NK-92 treated with Interleukin-12 subunit alpha and Interleukin-12 subunit beta, amount 100 ng/mL, for 24 hours (cell line): ENCODE results near the gene GNB1.
A peak's percentile ranks its signal among the peaks of the same experiment; 100 is the strongest.

Source experiments
- DNase-seq: peaks from one replicate; lab custom pipeline; 2025; lab: John Stamatoyannopoulos, UW

The GNB1 gene

GRCh38 chr1:1910033-1910465 lies 19.2 kb upstream of the GNB1 start:
- DNase-seq: no peak

- no peak for DNase-seq
These were observed 17.6 kb upstream of the GNB1 start for GRCh38 chr1:1908506-1908791.

DNA sequence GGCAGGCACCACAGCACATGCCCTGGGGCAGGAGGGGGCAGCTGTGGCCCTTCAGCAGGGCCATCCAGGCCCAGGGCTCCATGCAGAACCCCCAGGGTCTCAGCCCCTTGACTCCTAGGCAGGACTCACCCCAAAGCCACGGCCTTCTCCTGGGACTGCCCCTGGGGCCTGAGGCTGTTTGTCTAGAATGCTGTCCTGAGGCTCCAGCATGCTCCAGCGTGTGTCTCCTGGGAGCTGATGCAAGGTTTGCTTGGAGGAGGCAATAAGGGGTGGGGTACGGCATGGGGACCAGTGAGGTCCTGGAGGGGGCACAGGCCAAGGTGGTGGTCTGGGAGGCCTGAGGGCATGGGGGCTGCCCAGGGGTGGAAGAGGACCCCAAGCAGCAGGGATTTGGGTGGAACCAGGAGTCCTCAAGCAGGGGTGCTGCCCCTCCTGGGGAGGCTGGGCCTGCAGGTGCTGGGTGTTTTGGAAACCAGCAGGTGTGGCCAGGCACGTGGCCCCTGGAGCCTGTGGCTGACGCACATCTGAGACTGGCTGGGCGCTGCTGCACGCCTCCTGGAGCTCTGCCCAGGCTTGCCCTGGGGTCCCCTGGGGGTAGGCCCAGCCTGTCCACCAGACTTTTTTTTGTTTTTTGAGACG lies 16.3 kb upstream of the GNB1 start:
- DNase-seq: no peak

DNA sequence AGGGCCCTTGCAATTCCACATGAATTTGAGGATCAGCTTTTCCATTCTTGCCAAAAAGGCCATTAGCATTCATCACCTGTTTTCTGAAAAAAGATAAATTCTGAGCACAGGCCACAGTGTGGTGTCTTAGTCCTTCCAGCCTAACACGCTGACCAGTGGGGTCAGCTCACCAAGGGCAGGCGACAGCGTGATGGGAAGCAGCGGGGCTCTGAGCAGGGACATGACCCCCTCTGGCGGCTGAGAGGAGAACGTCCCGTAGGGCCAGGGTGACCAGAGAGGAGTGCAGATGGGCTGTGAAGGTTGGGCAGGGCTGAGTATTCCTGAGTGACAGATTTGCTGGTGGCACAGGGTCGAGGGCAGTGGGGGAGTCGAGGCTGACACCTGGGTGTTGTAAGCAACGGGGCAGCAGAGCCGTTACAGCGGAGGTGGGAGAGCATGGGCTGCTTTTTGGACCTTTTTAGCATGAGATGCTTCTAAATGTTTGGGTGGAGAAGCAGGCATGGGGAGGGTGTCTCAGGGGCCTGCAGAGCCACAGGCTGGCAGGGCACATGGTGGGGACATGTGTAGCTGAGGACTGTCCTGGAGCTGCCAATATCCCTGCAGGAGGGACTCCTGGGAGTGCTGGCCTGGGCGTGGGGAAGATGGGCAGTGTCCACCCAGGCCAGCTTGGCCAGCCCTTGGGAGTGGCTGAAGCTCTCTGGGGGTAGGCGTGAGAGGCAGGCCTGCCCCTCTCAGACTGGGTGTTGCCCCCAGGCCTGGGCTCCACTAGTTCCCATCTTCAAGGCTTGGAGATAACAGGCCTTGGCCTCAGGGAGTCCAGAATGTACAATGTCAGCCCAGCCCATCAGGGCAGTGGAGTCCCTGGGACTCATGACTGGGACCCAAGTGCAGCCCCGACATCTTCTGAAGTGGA lies 15.6 kb upstream of the GNB1 start:
- DNase-seq: peak; percentile 55

DNA sequence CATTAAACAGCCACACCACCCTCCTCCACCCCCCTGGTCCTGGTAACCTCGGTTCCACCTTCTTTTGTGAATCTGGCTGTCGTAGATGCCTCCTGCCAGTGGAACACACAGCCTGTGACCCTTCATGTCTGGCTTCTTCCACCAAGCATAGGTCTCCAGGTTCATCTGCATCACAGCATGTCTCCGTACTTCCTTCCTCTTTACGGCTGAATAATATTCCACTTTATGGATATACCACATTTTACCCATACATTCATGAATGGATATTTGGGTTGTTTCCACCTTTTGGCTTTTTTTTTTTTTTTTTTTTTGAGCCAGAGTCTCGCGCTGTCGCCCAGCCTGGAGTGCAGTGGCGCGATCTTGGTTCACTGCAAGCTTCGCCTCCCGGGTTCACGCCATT lies 12.3 kb upstream of the GNB1 start:
- no peak for DNase-seq

DNA sequence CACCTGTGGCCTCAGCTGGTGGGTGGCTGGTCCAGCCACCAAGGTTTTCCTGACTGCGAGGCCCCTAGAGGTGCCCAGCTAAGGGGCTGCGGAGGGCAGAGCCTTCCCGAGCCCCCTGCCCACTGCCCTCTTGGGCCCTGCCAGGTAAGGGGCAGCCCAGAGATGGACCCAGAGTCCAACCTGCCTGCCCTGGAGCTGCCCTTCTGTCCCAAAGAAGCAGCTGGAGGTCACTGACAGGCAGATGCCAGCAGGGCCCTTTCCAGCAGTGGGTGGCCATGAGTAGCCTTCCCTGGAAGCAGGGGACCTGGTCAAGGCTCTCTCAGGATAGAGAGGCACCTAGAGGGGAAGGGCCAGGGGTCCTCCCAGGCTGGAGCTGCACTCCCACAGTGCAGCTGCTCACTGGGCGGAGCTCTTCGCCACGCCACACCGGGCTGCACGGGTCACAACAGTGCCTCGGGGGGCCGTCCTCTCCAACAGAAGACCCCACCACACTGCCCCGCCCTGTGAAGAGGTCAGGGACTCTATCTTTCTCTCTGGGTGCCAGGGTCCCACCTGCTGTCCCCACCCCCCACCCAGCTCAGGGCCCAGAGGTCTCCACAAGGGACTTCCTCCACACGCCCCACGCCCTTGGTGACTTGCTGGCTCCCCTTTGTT lies 10.9 kb upstream of the GNB1 start:
- no peak for DNase-seq

- no peak for DNase-seq
These were observed 10.2 kb upstream of the GNB1 start for GRCh38 chr1:1900883-1901640.

GRCh38 chr1:1899967-1900327 lies 9.1 kb upstream of the GNB1 start:
- no peak for DNase-seq

- DNase-seq: no peak
These were observed 8.5 kb upstream of the GNB1 start for GRCh38 chr1:1899266-1899966.

- DNase-seq: no peak
These were observed 7.5 kb upstream of the GNB1 start for GRCh38 chr1:1898246-1898933.

DNA sequence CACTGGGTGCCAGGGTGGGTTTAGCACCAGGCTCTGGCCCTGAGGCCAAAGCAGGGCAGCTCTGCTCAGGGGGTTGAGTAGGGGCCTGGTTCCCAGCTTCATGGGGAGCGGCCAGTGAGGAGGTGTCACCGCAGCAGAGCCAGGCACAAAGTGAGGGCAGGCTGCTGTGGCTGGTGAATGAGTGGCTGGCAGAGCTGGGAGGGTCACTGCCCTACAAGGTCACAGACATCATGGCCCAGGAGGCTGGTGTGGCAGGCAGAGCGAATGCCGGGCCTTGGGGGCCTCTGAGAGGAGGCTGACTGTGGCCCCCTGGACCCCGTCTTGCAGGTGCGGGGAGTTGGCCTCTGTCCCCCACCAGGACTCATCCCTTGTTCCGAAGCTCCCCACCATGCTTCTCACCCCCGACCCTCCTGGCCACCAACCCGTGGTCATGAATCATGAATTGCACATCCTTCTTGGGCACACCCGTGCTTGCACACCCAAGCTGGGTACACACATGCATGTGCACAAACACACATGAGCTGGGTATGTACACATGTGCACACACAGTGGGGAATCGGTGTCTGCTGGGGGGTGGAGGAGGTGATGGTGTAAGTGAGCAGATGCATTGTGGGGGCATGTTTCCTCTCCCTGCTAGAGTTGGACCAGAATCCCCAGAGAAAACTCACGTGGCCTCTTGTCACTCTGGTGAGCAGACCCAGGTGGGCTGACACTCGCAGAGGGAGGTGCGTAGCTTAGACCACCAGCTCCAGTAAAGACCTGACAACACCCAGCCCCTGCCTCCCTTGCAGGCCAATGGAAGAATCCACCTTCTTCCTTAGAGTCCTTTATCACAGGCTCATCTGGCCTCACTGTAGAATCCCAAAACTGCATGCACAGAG lies 4.8 kb upstream of the GNB1 start:
- no peak for DNase-seq

DNA sequence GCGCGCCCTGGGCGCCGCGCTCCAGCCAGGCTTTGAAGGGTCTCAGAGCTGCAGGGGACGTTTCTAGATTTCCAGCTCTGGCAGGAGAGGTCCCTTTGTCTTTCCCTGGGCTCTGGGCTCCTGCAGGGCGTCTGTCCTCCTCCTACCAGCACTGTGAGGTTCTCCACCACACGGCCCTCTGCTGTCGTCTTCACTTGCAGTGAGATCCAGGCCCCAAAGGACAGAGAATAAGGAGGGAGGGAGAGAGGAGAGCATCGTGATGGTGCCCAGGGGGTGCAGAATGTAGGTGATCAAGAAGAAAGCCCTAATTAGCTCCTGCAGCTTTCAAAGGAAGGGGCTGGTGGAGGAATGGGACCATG lies 4.2 kb upstream of the GNB1 start:
- no peak for DNase-seq

DNA sequence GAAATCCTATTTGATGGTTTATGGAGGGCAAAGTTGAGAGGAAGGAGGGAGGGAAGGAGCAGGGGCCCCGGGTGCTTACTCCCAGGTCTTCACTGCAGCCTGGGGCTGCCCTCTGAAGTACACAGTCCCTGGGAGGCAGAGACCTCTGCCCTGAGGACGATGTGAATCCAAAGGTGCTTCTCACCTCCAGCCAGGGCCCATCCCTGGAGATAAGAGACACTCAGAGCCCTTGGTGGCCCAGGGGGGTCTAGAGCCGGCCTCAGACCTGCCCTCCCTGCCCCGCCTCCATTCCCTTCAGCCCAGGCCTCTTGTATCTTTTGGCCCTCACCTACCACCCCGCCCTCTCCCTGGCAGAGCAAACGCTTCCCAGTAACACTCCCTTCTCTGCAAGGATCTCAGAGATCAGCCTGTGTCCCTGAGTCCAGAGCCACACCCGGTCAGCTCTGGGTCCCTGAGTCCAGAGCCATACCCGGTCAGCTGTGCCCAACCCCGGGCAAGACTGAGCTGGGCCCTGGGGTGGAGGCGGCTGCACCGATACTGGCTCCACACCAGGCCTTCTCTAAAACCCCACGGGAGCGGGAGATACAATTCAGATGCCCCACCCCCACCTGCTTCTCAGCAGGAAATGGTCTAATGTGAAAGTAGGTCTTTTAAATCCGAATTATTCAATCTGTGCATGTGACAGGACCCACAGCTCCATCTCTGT lies 3.6 kb upstream of the GNB1 start:
- DNase-seq: no peak

DNA sequence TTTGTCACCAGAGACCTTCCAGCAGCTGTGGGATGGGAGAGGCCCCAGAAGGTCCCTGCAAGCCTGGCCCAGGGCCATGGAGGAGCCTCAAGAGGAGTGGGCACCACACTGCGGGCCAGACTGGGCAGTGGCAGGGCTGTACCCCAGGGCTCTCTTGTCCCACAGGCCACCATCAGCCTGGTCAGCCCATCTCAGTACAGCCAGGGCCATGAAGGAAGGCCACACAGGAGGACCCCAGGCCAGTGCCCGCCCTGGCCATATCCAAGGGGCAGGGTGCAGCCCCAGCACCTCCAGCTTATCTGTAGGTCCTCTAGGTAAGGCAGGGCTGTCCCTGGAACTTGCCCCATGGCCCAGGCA lies 3.1 kb upstream of the GNB1 start:
- DNase-seq: no peak

GRCh38 chr1:1893291-1893985 lies 2.6 kb upstream of the GNB1 start:
- no peak for DNase-seq

GRCh38 chr1:1892763-1893120 lies 1.9 kb upstream of the GNB1 start:
- DNase-seq: no peak

- DNase-seq: no peak
These were observed 1.3 kb upstream of the GNB1 start for GRCh38 chr1:1892079-1892762.

DNA sequence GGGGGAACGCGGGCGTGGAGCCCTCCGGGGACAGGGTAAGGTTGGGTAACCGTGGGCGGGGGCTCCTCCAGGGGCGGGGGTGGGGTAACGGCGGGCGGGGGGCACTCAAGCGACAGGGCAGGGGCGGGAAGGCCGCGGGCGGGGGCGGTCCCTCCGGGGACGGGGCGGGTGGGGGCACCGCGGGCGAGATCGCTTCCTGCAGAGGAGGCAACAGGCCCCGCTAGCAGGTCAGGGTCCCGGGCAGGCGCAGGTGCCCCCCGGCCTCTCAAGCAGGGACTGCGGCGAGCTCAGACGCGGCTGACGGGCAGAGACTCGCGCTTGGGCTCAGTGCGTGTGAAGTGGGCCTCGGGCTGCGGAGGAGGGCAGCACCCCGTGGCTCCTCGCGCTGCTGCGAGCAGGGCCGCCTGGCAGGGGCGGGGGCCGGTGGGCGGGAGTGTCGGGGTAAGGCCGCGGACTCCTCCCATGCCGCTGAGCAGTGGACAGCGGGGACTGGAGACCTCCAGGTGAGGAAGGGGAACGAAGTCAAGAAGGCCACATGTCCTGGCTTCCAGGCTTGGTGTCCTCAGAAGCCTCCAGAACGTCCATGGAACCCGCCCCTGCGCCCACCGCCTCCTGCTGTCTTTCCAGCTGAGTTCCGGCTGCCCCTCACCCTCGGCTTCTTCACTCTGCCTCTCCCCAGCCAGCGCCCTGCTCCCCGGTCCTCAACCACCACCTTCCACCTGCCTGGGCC lies 627 bp upstream of the GNB1 start:
- DNase-seq: peak; percentile 79
